Skin epidermis (tissue), 12 donors: ENCODE measurements around the gene RNPS1.
"Not testable (repeated sequence)": the region's sequence is repeated elsewhere in the genome, so short reads cannot be mapped to it uniquely, and the experiment has no call there.

Source experiments
- H3K27ac ChIP-seq, 21 experiments: fragments of 200-600 bp; sonication (generic) in 11 of 21; one replicate each; pipeline ENCODE4 v1.5.0; 2020; ENCODE audit warnings: mild to moderate bottlenecking in 3 of 21, inconsistent platforms in 2 of 21, moderate library complexity in 2 of 21
- H3K4me3 ChIP-seq, 7 experiments: fragments of 200-600 bp; sonication (generic) in 2 of 7; one replicate each; pipeline ENCODE4 v1.5.0; 2020; ENCODE audit warnings: inconsistent platforms in 2 of 7, mild to moderate bottlenecking in 2 of 7, moderate library complexity in 1 of 7

RNPS1 gene

DNA sequence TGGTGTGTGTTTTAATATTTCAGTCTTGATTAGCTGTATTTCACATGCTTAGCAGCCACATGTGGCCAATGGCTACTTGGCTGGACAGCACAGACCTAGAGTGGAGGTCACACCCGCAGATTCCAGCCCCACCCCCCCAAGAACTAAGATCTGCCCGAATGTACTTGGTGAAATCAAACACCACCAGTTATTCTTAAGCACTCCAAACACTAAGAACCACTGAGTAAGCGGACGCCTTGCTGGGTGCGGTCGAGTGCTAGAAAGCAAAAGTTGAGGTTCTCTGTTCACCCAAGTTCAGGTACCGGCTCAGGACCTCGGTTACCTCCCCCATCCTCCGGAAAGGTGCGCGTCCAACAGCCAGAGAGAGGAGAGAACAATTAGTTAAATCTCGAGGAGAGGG, 1.0 kb downstream of the RNPS1 start:
- Histone ChIP-seq H3K4me3 (peak overlapping the region; percentile 71 to 99 (median 92)), H3K27ac (peak overlapping the region in 18 of 21 experiments; percentile 30 to 99 (median 96))

DNA sequence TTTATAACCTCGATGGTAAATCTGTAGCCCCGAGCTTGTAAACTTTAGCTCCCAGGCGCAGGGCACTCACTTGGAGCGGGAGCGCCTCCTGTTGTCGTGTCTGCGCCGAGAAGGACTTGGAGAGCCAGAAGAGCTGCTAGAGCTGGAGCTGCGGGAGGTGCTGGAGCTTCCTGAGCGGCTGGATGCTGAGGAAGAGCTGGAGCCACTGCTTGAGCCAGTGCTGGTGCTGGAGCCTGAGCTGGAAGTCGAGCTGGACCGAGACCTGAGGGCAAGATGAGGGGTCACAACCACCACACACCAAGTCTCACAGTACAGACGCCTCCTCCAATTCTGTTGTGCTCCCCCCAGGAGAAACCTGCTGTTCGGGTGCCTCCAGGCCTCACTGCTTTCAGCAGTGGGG, 4.9 kb downstream of the RNPS1 start:
- not testable (repeated sequence) for H3K4me3 ChIP-seq

DNA sequence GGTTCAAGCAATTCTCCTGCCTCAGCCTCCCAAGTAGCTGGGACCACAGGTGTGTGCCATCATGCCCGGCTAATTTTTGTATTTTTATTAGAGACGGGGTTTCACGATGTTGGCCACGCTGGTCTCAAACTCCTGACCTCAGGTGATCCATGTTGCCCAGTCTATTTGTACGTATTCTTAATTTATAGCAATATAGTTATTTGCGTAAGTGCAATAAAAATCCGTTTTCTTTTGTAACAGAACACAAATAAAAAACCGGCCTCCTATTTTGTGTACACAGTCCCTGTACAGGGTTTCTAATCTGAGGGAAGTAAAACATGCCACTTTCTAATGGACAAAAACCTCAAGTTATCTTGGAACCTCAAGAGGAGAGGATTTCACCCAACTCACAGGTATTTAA, 7.7 kb downstream of the RNPS1 start:
- H3K4me3 ChIP-seq = no peak overlapping the region
- H3K27ac ChIP-seq = no peak overlapping the region

More for the DNA sequence above, 4.9 kb downstream of the RNPS1 start:
- H3K27ac ChIP-seq = not testable (repeated sequence)

DNA sequence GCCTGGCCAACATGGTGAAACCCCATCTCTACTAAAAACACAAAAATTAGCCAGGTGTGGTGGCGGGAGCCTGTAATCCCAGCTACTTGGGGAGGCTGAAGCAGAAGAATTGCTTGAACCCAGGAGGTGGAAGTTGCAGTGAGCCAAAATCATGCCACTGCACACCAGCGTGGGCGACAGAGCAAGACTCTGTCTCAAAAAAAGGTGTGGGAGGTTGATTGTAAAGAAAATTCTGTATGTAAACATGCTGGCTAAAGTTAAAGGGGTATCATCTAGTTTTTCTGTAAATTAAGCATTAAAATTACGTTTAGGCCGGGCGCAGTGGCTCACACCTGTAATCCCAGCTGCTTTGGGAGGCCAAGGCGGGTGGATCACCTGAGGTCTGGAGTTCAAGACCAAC, 9.4 kb downstream of the RNPS1 start:
- H3K27ac ChIP-seq, H3K4me3 ChIP-seq: not testable (repeated sequence)

DNA sequence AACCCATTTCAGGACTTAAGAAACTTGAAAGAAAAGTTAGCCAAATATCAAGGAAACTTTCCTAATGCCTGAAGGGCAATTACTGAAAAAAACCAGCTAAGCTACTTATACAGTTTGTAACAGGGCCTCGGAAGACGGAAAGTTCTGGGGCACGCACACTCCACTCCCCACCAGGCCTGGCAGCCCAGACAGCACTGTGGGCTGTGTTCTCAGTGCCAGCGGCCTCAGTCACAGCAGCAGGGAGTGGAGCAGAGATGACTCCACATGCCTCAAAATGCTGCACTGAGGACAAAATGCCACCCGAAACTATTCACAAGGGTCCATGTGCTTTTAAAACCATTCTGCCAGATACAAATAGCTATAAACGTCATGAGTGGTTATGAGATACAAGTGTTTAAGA, 10.2 kb downstream of the RNPS1 start:
- H3K27ac ChIP-seq = no peak overlapping the region
- no peak overlapping the region for H3K4me3 ChIP-seq

DNA sequence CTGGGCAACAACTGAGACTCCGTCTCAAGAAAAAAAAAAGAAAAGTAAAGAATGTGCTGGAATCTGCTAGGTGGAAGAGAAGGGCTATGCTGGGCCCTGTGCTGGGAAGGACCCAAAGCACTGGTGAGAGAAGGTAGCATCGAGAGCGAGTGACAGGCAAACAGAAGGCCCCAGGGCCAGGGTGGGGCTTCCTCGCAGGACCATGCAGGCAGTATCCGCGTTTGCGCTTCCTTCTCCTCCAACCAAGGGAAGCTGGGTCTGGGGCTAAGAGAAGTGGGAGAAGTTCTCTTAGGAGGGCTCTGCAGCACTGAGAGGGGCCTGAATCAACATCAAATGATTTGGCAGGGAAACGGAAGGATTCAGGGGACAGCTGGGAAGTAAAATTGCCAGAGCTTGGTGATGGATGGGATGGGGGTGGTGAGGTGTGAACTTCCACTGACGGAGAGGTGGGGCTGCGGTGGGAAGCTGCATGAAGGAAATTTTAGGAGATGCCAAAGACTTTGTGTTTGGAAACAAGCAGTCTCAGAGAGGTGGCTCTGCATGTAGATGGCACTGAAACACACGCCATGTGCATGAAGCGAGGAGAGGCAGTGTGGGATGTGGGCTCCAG, 11.3 kb downstream of the RNPS1 start:
- H3K4me3 ChIP-seq = no peak overlapping the region
- H3K27ac ChIP-seq = no peak overlapping the region

DNA sequence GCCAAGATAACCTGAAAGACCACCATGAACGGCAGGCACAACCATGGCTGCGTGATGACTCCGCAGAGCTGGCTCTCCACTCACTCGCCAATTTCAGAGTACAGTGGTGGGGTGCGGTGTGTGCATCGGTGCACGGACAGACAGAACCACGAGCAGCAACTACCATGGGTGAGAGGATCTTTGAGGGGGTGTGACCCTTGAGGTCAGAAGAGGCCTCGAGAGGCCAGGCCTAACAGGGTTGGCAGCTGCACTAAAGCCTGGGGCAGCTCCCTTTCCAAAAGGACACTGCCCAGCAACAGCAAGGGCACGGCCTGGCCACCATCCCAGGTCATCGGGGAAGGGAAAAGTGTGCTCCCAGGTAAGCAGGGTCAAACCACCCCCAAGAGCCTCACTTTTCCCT, 14.6 kb downstream of the RNPS1 start:
- Histone ChIP-seq H3K27ac (peak overlapping the region in 1 of 21 experiments; percentile 31), H3K4me3 (no peak overlapping the region)

DNA sequence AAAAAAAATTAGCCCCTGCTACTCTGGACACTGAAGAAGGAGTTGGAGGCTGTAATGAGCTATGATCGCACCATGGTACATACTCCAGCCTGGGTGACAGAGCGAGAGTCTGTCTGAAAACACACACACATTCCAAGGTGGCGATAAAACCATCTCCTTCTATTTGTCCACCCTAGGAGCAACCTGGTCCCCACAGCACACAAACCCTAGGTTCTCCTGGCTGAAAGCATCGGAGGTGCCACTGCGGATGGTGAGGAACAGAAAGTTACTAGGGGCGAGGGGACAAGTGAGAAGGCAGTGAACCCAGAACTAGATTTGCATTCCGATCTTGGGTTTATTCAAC, 15.1 kb downstream of the RNPS1 start:
- Histone ChIP-seq H3K27ac (peak overlapping the region in 2 of 21 experiments; percentile 85 to 90), H3K4me3 (no peak overlapping the region)

DNA sequence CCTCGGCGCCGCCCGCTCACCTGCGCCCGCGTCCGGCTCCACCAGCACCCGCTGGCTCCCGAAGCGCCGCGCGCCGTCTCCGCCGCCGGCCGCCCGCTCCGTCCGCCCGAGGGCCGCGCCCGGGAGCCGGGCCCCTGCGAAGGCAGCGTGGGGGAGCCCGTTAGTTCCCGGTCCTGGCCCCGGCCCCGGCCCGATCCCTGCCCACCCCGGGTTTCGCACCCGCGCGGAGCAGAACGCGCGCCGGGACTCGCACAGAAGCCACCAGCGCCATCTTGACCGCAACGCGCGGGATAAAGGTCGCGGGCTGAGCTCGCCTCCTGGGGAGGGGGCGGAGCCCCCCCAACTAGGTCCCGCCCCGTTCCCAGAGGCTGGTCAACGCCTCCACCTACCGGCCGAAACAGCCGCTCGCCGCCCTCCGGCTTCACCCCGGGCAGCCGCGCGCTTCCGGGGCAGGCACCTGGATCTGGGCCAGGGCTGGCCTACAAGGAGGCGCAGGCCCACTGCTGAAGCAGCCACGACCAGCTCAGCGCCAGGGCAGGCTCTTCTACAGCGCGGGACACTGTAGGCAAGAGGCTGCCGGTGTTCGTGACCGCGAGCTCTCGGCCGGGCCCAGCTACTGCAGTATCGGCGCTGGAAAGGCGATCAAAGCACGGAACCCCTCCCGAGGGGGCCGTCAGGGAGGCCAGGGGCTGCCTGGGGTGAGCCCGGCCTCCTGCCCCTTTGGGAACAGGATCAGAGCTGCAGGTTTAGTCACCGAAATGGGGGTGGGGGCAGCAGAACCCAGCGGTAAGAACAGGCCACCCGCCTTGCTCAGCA, 16.4 kb downstream of the RNPS1 start, which contains the start of gene ECI1:
TSS of gene ECI1 (minus strand) at position 292 of the 816 bp plus-strand sequence. CDS start at position 271, 21 bp downstream.
- Histone ChIP-seq H3K27ac (peak within 1 kb of the TSS; percentile 41 to 91 (median 84)), H3K4me3 (peak within 1 kb of the TSS; percentile 45 to 73 (median 60))

DNA sequence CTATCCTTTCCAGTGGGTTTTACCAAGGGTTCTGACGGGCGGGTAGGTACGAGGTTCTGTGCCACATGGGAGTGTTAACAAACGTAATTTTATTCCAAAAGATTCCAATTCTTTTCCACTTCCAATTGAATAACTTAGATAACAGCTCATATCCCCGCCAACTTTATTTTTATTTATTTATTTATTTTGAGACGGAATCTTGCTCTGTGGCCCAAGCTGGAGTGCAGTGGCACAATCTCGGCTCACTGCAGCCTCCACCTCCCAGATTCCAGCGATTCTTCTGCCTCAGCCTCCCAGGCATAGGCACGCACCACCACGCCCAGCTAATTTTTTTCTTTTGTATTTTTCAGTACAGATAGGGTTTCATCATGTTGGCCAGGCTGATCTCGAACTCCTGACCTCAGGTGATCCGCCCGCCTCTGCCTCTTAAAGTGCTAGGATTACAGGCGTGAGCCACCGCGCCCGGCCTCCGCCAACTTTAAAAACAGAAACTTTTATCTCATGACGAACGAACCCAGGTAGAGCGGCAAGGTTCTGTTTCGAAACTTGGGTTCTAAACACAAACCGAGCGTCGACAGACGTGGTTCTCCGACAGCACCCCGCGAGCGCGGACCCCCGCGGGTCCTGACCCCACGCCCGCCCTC, 17.2 kb downstream of the RNPS1 start:
- Histone ChIP-seq H3K4me3 (peak overlapping the region; percentile 45 to 73 (median 60)), H3K27ac (peak overlapping the region; percentile 41 to 91 (median 84))

DNA sequence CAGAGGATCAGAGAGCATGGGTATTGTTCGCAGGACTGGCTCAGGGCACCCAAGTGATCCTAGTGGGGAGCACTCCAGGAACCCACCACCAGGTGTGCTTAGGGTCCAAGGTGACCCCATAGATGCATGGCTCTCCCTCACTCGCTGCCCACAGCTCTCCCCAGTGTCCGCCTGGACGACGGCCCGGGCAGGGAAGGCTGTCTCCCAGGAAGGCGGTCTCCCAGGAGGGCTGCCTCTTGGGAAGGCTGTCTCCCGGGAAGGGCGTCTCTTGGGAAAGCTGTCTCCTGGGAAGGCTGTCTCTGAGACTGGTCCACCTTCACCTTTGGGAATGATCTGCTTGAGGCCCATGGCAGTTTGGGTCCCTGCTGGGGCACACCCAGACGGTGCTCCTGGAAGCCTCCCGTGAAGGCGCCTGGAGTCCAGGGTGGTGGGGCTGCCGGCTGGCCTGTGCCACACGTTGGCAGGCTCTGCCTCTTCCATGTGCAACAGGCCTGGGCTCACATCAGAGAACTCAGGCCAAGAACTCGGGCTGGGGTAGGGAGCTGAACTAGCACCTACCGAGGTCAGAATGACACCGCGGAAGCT, 21.5 kb downstream of the RNPS1 start:
- H3K4me3 ChIP-seq = no peak overlapping the region
- no peak overlapping the region for H3K27ac ChIP-seq

DNA sequence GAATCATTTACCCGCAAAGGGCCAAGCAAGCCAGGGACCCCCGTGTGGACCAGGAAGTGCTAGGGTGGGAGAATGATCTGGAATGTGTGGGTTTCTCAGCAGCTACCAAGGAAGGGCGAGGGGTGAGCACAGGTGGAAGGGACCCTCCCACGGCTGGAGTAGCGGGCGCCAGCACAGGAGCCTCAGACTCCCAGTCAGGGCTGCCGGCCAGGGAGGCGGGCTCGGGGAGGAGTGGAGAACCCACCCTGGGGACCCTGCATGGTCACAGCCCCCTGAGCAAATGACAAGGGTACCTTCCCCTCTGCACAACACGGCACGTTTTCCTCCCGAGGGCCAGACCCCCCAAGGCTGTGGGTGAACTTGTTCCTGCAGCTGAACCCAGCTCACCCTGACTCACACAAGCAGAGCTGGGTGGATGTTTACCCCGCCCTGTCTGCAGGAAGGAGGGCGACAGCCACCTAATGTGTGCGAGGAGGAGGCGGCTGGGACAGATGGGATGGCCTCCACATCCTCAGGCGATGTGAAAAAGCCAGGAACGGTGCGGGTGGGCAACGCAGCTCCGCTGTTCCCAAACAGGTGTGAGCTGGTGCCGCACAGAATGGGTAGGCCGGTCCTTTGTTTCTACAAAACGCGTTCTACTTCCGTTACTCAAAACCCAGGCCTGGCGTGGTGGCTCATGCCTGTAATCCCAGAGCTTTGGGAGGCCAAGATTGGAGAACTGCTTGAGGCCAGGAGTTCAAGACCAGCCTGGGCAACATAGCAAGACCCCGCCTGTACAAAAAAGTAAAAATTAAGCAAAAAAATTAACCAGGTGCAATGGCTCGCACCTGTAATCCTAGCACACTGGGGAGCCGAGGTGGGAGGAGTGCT, 22.8 kb downstream of the RNPS1 start:
- Histone ChIP-seq H3K4me3 (no peak overlapping the region), H3K27ac (no peak overlapping the region)

DNA sequence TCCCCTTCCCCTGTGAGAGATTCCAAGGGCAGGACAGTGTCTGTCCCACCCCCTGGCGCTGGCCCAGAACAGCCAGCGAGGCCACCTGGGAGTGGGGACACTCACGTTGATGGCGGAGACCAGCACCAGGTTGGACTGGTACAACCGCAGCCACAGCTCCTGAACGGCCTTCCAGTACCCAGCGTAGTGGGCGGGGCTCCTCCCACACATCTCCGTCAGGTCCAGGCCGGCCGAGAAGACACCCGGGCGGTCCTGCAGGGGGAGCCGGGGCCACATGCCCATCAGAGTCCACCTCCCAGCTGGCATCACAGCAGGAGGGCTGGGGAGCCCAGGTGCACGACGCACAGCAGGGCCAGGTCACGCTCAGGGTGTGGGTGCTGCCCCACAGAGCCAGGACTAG, 23.6 kb downstream of the RNPS1 start:
- Histone ChIP-seq H3K4me3 (no peak overlapping the region), H3K27ac (no peak overlapping the region)

DNA sequence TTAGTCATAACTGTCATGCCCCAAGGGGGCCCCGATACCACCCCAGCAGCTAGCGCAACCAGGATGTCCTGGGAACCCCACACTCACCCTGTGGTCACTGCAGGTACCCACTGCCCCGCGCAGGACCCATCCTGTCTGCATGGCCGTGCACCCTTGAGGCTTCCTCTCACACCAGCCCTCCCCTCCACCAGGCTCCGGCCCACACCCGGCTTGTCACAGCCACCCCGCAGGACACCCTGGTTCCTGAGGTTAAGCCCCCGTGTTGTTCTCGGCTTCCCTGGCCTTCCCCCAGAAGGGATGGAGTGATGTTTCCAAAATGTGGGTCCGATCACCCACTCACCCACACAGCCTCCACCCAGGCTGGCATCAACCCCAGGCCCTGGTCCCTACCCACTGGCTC, 24.1 kb downstream of the RNPS1 start:
- Histone ChIP-seq H3K27ac (no peak overlapping the region), H3K4me3 (no peak overlapping the region)

DNA sequence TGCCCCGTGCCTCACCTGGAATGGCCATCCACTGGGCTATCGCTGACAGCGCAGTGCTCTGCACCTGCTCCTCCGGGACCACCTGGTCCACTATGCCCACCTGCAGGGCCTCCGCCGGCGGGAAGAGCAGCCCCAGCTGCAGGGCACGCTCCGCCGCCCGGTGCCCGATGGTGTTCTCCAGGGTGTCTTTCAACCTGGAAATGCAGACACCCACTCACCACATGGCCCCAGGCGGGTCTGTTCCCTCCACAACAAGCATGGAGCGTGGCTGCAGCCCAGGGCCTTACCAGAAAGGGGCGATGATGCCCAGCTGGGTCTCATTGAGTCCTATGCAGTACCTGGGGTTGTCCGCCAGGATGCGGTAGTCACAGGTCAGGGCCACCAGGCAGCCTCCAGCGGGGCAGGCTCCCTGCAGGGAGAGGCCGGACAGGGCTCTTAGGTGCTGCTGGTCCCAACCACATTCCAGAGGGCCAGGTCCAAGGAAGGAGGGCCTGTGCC, 24.8 kb downstream of the RNPS1 start:
- Histone ChIP-seq H3K27ac (no peak overlapping the region), H3K4me3 (no peak overlapping the region)

DNA sequence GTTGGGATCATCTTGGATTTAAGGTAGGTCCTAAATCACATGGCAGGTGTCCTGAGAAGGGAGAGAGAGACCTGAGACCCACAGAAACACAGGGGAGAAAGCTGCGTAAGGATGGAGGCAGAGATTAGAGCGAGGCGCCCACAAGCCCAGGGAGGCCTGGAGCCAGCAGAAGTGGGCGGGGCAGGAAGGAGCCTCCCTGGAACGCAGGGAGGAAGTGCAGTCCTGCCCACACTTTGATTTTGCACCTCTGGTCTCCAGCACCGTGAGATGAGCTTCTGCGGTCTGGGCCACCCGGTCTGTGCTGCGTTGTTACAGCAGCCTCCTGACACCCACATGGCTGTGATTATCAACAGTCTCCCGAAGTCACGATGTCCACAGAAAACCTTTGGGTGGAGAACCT, 25.3 kb downstream of the RNPS1 start:
- Histone ChIP-seq H3K27ac (no peak overlapping the region), H3K4me3 (no peak overlapping the region)

DNA sequence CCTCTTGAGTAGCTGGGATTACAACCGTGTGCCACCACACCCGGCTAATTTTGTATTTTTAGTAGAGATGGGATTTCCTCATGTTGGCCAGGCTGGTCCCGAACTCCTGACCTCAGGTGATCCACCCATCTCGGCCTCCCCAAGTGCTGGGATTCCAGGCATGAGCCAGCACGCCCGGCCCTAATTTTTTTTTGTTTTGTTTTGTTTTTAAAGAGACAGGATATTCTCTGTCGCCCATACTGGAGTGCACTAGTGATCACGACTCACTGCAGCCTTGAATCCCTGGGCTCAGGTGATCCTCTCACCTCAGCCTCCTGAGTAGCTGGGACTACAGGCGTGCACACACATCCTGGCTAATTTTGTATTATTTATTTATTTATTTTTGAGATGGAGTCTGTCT, 27.6 kb downstream of the RNPS1 start:
- H3K4me3 ChIP-seq, H3K27ac ChIP-seq: not testable (repeated sequence)

DNA sequence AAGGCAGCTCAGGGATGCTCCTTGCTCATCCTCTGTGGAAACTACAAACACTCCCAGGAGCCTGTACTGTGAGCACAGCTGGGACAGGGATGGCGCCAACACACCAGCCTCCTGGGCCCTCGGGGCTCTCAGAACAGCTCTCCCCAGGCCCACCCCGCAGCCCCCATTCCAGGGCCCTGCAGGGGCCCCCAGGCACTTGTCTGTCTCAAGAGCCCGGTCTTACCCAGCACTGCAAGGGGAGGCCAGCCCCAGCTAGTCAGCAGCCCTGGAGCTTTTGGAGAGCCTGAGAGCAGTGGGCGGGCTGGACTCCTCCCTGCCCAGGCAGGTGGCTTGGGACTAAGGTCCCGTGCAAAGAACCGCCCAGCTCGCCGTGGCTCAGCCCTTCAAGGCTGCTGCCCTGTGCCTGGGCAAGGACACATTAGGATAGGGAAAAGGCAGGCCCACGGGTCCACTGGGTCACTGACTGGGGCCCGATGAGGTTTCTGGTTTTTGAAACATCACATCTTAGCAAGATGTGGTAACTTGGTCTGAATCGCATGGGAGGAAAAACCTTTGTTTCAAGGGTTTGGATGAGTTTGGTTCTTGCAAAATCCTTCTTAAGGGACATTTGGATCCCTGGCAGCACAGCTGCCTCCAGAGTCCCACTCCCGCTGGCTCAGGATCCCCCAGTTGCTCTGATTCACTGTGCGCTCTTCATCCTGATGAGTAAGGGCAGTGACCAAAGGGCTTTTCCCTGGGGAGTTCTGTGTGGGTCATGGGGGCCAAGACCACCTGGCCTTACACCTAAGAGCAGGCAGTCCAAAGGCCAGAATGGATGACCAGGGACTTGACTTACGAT, 28.9 kb downstream of the RNPS1 start:
- no peak overlapping the region for H3K27ac ChIP-seq
- H3K4me3 ChIP-seq = no peak overlapping the region
